HG03520 (cell line): ENCODE measurements around the gene SLC44A1.

Experiments used
- ATAC-seq: cut with Tn5 transposase; IDR thresholded peaks from one replicate; pipeline ENCODE4 v1.9.1; 2021; ENCODE audit warnings: mild to moderate bottlenecking, moderate library complexity; ENCODE audit not compliant: unreplicated experiment

Gene SLC44A1

GRCh38 chr9:105244003-105244733, at the start of gene SLC44A1:
Gene SLC44A1, plus strand, starts transcription at chr9:105244651. Its CDS starts 218 bp downstream, at chr9:105244869.
- peak; percentile 81 for ATAC-seq

- no peak for ATAC-seq
Observed at GRCh38 chr9:105195259-105195658, 49.2 kb upstream of the SLC44A1 start.

GRCh38 chr9:105198023-105198422, 46.4 kb upstream of the SLC44A1 start:
- ATAC-seq, result no peak

GRCh38 chr9:105198865-105199264, 45.6 kb upstream of the SLC44A1 start:
- ATAC-seq, result no peak

GRCh38 chr9:105204416-105204815, 40.0 kb upstream of the SLC44A1 start:
- ATAC-seq, result no peak

GRCh38 chr9:105205787-105206495, 38.5 kb upstream of the SLC44A1 start:
- ATAC-seq, result no peak

- no peak for ATAC-seq
Observed at GRCh38 chr9:105206496-105206820, 38.0 kb upstream of the SLC44A1 start.

GRCh38 chr9:105206821-105207699, 37.4 kb upstream of the SLC44A1 start:
- no peak for ATAC-seq

- ATAC-seq, result no peak
Observed at GRCh38 chr9:105216440-105217178, 27.8 kb upstream of the SLC44A1 start.

GRCh38 chr9:105218673-105219072, 25.8 kb upstream of the SLC44A1 start:
- ATAC-seq, result no peak

- no peak for ATAC-seq
Observed at GRCh38 chr9:105219291-105219805, 25.1 kb upstream of the SLC44A1 start.

GRCh38 chr9:105220451-105220850, 24.0 kb upstream of the SLC44A1 start:
- ATAC-seq, result no peak

GRCh38 chr9:105223544-105224140, 20.8 kb upstream of the SLC44A1 start:
- ATAC-seq, result no peak

GRCh38 chr9:105226055-105226454, 18.4 kb upstream of the SLC44A1 start:
- ATAC-seq, result no peak

GRCh38 chr9:105232207-105232606, 12.2 kb upstream of the SLC44A1 start:
- no peak for ATAC-seq

- no peak for ATAC-seq
Observed at GRCh38 chr9:105233873-105234272, 10.6 kb upstream of the SLC44A1 start.

- ATAC-seq, result no peak
Observed at GRCh38 chr9:105236261-105236660, 8.2 kb upstream of the SLC44A1 start.

- ATAC-seq, result no peak
Observed at GRCh38 chr9:105237246-105237645, 7.2 kb upstream of the SLC44A1 start.

- no peak for ATAC-seq
Observed at GRCh38 chr9:105238302-105238701, 6.1 kb upstream of the SLC44A1 start.

- ATAC-seq, result no peak
Observed at GRCh38 chr9:105241356-105242043, 3.0 kb upstream of the SLC44A1 start.
